Pons (tissue), 1 donor: ENCODE results near the gene MS4A7.

ENCODE experiments used
- DNase-seq: peaks from one replicate; pipeline ENCODE4 v3.0.0-alpha.2; 2016; ENCODE audit warnings: low spot score

MS4A7 gene

DNA sequence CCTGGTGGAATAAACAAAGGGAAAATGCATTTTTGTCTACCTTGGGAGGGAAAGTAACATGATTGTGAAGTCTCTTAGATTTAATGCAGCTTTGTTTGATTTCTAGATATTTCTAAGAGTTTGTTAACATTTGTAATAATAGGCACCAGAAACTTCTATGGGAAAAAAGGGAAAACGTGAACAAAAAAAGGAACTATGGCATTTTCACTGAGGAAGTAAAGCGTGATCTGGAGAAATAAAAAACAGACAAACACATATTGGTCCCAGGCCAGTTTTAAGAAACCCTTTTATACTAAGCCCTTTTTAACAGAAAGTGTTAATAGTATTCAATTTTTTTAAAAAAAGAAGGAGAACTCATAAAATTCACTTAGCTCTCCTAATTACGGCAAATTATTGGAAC lies 6.9 kb upstream of the MS4A7 start:
- DNase-seq: no peak

DNA sequence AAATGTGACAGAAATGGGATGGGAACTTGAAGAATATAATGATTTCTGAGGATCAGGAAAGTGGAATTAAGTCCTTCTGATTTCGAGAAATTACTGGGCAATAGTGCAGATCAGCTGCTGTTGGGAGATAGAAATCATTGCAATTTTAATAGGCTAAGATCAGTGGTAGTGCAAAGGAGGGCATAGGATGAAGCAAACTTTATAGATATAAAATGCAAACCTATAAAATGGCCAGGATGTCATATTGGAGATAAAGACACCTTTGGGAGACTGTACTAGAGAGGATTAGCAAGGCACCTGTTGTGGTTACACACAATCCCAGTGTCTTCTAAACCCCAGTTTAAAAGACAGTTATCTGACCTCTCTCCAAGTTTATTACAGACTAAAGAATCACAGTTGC lies 6.5 kb upstream of the MS4A7 start:
- no peak for DNase-seq

DNA sequence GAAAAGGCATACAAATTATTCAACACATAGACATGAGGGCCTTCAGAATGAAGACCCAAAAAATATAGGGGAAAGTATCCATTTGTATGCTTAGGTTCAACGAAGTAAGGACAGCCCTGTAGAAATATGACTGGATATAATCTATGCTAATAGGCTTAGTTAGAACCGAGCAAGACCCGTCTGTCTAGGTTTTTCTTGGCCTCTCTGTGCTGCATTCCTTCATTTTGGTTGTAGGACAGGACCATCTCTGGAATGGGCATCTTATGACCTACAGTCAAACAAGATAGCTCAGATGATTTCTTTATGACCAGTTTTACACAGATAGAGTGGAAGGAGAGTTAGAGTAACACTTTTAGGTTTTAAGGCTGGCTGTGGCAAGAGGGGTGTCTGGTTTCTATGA lies 5.6 kb upstream of the MS4A7 start:
- DNase-seq: no peak

DNA sequence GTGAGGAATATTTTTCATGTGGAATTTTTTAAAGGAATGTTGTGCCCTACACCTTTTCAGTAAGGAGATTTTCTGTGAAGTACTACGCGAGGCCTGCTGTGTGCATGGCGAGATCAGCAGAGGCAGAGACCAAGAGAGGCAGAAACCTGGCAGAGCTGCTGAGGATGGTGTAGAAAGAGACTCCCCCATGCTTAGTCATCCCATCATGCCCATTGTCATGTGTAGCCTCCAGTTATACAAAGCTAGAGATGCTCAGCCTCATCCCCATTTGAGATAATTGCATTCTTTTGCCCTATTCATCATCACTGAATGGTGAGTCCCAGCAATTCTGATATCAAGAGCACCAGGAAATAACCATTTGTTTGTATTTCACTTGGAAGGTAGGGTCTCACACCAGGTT lies 3.0 kb upstream of the MS4A7 start:
- no peak for DNase-seq

DNA sequence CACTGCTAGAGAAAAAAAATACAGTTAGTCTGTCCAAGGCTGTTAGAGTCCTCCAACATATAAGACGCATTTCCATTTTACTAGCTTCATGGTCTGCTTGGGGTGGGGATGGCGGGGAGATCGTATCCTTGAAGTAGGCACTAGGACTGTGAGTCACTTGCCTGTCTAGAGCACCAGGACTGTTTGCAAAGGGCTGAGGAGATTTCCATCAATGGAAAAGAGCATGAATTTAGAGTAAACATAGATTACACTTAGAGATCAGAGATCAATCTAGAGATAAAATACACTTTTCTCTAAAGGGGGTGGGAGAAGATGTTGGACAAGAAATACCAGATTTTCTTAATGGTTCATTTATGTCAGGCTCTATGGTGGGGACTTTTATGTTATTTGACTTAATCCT lies 1.7 kb upstream of the MS4A7 start:
- DNase-seq: no peak

DNA sequence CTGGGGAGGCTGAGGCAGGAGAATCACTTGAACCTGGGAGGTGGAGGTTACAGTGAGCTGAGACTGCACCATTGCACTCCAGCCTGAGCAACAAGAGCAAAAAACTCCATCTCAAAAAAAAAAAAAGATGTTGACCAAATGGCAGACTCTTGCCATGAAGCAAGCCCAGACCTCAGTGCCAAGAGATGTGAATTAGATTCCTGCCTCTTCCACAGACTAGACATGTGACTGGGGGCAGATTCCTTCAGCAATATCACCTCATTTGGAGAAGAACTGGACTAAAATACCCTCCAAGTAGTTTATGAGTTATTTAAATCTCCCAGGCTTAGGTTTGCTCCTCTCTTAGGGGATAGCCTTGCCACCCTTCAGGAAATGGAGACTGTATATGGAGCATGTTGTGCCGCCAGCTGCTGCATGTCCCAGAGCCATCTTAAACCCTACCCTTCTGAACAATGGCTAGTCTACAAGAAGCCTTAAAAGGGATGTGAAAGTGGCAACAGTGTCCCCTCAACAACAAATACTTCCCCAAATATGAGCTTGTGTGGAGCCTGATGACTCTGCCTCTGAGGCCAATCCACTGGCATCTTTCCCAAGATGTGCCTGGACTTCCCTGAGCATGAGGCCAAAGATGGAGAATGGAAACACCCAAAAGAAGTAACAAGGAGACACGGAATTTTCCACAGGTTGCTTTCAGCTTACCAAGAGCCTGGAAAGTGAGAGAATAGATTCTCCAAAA lies 763 bp upstream of the MS4A7 start:
- DNase-seq: peak; percentile 88

DNA sequence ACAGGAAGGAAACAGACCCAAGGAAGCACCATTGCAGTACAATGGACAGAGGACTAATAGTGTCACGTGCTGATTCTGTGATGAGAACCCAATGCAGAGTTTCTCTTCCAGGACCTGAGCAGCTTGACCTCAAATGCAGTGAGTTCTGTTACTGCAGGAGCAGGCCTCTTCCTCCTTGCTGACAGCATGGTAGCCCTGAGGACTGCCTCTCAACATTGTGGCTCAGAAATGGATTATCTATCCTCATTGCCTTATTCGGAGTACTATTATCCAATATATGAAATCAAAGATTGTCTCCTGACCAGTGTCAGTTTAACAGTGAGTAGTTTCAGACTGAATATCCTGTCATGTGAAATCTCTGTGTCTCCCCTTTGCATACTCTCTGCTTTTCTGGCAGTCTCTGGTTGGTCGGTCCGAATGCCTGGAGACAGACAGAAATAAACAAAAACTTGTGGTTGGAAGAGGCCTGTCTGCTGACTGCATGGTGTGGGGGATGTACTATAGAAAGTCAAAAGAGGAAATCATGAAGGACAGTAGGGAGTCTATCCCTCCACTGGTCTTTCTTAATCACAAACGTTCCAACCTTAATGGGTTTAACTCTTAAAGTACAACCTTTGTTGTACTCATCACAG lies 11.1 kb downstream of the MS4A7 start:
- DNase-seq: peak; percentile 52

DNA sequence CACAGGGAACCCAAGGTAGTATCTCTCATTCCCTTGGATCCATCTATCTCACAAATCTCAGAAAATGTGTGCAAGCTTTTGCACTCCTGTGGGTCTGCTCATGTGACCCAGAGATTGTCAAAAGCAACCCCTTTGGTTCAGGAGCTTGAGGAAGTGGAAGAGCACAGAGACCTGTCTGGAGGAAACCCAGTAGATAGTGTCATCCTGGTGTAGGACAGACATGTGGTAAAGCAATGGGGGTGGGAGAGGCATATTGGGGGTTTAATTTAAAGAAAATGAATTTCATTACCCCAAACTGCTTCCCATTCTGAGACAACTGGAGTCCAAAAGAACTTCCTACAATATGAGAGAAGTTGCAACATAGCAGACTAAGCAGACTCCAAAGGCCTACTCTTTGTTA lies 12.1 kb downstream of the MS4A7 start:
- no peak for DNase-seq

DNA sequence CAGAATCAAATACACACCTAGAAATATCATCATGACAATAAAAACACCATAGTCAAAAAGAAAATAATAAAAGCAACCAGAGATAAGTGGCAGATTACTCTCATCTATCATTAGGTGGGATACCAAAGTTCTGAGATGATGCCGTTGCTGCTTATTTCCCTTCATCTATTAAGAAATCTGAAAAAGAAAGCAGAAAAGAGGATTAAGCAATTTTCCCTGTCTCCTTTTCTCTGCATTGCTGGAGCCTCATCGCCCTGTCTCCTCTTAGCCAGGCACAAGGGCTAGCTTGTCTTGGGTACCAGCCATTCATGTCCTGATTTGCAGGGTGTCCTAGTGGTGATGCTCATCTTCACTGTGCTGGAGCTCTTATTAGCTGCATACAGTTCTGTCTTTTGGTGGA lies 14.0 kb downstream of the MS4A7 start:
- no peak for DNase-seq

DNA sequence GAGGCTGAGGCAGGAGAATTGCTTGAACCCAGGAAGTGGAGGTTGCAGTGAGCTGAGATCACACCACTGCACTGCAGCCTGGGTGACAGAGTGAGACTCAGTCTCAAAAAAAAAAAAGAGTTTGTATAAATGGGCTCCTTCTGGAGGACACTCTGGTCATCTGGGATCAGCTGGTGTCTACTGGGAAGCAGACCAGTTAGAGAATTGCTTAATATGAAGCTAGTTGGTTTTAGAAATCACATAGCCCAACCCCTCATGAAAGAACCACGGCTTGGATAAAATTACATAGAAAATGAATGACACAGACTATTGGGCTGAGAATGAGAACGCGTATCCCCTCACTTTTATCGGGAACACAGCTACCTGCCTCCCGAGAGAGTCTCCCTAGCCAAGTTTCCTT lies 14.7 kb downstream of the MS4A7 start:
- DNase-seq: no peak

DNA sequence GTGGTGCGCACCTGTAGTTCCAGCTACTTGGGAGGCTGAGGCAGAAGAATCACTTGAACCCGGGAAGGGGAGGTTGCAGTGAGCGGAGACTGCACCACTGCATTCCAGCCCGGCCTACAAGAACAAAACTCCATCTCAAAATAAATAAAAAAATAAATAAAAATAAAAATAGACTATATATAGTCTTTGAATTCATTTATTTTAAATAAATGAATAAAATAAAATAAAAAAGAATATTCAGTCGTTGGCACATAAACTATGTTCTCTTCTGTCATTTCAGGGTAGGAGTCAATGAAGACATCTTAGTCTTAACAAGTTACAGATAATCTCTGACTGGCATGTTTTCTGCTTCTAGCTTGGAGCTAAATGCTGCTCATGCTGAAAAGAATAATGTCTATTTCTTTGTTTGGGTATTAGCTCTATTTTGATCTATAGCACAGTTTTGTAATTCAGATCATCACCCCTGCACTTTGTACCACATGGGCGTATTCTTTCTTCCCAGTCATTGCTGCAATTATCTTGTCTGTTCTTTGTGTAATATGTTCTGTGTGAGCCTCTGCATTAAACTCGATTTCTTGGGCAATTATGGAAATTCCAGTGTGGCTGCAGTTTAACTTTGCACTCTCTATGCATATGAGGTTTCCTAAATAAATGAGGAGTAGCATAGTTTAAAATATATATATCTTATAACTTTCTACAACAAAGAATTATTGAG lies 16.5 kb downstream of the MS4A7 start:
- DNase-seq: no peak

DNA sequence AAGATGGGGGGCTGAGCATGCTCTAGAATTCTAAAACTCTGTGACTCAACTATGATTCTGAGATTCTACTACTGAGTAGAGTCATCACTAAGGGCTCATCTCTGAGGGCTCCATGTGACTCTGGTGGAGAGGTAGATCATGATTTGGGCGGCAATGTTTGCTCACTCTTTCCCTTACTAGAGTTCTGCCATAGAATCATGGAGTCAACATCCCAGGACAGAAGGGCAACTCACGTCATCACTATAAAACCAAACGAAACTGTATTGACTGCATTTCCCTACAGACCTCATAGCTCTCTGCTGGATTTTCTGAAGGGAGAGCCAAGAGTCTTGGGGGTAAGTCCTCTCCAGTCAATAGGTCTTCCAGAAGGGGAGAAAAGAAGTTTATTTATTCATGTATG lies 18.1 kb downstream of the MS4A7 start, which contains the start of gene MS4A14:
Gene MS4A14 (plus strand): TSS at position 78 of the 400 bp plus-strand sequence. CDS start 120 bp downstream, at position 198.
- DNase-seq: no peak

DNA sequence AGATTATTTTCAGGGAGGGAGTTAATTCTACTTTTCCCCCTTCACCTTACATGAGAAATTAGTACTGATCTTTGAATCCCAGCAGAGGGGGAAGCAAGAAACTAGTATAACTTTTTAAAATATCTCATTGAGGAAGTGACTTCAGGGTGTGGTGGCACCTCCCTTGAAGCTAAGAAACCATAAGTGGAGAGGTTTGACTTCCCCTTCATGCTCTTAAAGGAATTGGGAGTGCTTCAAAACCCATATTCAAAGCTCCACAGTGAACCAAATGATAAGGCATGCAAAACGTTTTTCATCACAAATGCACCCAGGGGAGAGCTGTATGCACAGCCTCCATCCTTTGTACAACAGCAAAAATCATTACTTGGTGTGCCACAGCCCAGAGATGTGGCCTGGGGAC lies 18.5 kb downstream of the MS4A7 start:
- peak; percentile 43 for DNase-seq

DNA sequence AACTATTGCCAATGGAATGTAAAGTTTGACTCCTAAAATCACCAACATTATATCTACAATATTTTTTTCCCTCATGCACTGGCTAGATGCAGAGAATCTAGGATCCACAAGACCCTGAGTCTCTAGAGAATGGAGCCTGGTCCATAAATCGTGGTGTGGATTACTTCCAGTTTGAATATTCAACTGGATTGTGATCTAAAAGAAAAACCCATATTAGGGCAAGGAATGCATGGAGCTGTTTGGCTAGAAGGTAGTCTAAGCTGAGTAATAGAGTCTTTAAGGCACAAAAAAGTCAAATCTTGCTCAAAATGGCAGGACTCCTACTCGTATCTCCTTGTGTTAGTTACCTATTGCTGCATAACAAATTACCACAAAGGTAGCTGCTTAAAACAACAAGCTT lies 41.7 kb downstream of the MS4A7 start:
- DNase-seq: no peak

DNA sequence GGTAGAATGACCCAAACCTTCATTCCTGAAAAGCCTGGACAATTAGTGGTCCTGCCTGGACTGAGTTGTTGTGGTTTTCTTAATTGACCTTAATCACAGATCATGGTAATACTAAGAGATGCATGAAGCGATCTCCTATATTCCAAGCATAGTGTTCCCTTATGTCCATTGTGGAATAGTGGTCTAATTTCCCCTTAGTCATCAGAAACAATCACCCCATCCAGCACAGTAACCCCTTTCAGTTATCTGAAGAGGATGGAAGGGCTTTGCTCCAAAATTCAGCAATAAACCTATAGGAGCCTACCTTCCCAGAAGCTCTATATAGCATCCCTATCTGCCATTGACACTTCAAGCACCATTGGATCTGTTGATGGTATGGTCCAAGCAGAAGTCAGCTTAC lies 44.3 kb downstream of the MS4A7 start:
- DNase-seq: no peak

DNA sequence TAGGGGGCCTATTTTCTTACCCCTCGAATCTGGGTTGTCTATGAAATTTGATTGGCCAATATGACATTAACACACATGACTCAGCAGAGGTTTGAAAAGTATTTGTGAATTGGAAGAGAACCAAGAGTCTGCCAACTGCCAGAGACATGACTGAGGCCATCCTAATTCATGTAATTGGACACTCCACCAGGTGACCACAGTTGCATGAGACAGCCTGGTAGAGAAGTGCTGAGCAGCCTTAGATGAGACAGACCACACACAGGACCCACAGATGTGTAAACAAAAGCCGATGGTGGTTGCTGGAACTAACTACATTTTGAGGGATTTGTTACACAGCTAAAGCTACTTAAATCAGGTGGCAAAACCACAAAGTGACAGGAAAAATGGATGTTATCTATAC lies 50.2 kb downstream of the MS4A7 start:
- no peak for DNase-seq

DNA sequence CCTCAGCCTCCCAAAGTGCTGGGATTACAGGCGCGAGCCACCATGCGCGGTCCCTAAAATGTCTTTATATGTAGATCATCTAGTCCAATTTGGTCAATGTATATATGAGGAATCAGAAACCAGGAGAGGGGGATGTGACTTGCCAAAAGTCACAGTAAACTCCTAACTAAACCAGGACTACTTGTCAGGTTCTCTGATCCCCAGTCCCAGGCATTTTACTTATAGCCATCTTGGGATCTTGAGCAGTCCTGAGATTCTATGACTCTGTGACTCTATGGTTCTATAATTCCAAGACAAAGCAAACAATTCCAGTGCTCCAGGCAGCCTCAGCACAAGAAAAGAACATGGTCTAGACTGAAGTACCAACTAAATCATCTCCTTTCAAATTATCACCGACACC lies 50.9 kb downstream of the MS4A7 start, which contains the start of gene MS4A5:
Gene MS4A5 (plus strand): TSS at position 301 of the 400 bp plus-strand sequence. CDS start 103 bp downstream, outside the sequence.
- no peak for DNase-seq

DNA sequence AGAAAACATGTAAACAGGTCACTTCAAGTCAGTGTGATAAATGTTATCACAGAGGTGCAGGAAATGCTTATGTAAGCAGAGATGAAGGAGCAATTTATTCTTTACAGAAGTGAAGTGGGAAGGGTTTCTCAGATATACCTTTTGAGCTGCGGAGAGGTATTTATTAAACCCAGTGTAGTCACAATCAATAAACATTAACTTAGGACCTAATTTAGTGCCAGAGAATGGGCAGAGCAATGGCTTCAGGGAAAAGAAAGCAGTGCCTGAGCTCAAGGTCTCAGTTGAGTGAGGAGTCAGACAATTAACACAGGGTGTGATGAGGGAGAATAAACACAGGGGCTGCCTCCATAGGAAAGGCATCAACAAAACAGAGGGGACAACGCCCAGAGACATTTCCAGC lies 52.9 kb downstream of the MS4A7 start:
- no peak for DNase-seq

DNA sequence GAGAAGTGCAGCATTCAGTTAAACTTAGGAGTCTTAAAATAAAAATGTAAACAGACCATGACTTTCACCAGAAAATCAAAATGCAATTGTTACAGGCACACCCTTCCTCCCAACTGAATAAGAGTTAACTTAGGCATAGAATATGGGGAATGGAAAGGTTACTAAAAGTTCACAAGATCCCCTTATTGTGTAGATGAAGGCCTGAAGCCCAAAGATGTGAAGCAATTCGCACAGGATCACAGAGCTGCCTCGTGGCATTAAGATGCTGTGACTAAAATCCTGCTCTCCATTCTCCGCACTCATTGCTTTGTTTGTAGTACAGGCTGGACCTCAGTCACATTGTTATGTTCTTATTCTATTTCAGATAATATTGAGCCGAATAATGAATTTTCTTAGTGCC lies 55.1 kb downstream of the MS4A7 start:
- no peak for DNase-seq
